Kidney capillary endothelial cell (primary cell): Measurements from ENCODE around the gene COL6A3.
A peak's percentile ranks its signal among the peaks of the same experiment; 100 is the strongest.

Experiments
- DNase-seq: peaks from one replicate; pipeline ENCODE4 v3.0.0-alpha.2; 2018; ENCODE audit warnings: low spot score

Gene COL6A3

DNA sequence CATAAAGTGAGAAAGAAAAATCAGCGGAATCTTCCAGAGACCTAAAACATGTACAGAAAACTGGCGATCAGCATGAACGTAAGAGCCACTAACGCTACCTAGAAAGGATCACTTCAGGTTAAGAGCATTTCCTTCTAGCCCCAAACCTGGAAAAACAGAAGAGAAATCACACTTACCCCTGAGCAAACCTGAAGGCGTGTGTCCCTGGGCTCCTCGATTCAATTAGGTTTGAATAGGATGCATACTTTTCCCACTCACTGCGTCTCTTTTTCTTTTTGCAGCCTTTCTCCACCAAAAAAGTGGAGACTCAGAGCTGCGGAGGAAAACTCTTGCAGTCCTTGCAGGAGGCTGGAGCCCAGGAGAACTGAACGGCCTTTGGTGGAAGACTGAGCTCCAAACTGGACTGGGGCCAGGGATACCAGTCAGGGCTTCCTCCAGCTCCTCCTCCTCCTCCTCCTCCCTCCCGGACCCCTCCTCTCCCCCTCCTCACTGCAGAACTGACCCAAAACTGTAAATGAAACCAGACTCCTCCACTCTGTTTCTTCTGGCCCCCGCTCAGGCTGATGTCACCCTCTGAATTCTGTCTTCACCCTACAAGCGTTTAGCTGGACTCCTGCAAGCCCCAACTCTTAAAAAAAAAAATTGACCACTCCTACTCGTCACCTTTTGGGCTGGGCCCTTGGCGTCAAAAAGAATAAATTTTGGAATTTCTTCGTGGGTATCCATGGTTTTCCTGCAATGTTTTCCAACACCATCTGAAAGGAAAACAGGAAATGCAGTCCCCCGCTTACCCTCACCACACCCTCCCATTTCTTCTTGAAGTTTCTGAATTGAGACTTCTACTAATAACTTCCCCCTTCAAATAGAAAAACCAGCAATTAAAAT is at the start of gene COL6A3:
Gene COL6A3 (minus strand): TSS at position 388 of the 885 bp plus-strand sequence. CDS start 17,347 bp downstream, outside the sequence.
- DNase-seq, result no peak

DNA sequence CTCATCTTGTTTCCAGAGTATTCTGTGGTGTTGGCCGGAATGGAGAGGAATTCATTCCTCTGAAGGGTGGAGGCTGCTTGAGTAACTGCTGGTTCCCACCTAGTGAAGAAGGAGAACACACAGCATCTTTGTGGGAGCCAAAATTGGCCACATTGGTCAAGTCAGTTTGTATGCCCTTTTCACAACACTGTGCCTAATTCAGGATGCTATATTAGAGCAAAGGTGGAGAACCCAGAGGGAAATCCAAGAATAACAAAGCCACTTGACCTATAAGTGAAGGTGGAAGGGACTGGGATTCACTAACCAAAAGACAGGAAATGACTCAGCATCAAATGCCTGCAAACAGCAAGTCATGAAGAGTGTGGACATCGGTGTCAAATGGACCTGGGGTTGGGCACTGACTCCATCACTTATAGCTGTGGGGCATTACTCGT is 45.8 kb upstream of the COL6A3 start:
- peak; percentile 36 for DNase-seq

DNA sequence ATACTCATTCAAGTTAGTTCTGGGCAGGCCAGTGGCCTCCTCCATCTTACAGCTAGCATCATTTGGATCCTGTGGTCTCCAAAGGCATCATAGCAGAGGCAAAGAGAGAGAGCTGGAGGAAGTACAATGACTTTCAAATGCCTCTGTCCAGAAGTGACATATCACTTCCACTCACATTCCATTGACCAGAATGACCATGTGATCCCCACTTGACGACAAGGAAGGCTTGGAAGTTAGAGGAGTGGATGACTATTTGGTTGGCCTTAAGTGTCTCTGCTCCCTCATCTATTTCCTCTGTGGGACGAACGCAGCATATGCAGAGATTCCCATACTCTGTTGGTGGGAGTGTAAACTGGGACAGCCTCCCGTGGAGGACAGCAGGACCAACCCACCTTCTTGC is 45.3 kb upstream of the COL6A3 start:
- no peak for DNase-seq

DNA sequence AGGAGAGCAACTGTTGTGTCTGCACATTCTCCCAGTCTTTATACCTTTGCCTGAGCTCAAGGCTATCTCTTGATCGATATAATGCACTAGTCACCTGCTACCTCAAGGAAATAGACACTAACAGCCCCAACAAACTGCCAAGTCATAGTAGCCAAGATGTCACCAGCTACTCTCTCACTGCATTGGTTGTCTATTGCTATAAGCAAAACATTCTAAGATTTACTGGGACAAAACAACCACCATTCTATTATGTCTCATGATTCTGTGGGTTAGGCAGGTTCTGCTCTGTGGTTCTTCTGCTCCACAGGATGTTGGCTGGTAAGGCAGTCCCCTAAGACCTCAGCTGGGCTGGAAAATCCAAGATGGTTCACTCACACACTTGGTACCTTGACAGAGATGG is 44.6 kb upstream of the COL6A3 start:
- no peak for DNase-seq

GRCh38 chr2:237457388-237457941 is 43.5 kb upstream of the COL6A3 start:
- DNase-seq, result no peak

DNA sequence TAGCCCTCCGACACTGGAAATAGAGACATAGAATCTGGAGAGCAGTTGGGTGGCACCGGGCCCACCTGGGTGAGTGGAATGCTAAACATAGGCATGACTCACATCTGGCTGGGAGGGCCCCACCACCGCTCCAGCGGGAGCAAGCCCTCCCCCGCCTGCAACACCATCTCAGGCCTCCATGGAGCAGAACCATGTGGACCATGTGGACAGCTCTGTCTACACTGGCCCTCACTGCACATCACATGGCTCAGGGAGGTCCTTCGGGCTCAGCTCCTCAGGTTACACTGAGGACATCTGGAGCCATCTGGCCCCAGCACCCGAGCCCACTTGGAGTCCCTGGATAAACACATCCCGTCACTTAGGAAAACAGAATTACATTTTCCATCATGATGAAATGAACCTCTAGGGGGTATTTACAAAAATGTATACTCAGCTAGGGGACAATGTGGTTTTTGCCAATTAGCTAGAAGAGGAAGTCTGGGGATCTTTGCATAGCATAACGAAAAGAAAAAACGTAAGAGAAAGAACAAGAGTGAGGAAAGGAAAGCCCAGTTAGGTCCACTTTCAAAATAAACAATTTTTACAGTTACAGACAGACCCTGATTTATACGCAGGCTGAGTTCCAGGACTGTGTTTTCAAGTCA is 42.4 kb upstream of the COL6A3 start:
- no peak for DNase-seq

GRCh38 chr2:237455764-237456163 is 41.8 kb upstream of the COL6A3 start:
- DNase-seq, result no peak

DNA sequence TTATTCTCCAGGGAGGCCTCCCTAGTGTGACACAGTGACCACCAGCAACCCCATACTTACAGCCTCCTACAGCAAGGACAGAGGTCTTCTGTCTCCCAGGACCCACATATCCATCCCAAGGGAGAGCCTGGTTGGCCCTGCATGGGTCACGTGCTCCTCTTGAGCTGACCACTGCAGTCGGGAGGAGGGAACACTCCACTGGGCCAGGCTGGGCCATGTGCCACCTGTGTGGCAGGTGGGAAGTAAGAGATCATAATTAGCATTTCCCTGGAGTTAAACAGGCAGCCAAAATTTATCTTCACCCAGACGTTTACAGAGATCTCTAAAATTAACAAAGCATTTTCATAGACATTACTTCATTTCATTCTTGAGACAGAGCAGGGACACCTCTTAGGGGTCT is 39.7 kb upstream of the COL6A3 start:
- no peak for DNase-seq

DNA sequence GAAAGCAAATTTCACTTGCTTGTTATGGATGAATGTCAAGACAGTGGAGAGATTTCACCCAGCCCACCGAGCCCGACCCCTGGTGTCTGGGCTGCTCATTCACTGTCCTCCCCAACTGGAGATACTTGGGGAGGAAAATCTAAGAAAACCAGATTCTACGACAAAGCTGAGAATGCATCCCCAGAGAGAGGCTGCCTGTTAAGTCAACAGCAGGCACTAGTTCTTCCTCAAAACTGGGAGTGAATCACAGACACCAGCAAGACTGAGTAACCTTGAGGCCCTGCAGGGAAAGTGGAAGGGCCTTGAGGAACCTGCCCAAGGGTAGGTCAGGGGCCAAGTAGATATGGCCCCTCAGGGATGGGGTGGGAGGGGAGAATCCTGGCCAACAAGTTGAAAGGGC is 38.9 kb upstream of the COL6A3 start:
- DNase-seq, result no peak

DNA sequence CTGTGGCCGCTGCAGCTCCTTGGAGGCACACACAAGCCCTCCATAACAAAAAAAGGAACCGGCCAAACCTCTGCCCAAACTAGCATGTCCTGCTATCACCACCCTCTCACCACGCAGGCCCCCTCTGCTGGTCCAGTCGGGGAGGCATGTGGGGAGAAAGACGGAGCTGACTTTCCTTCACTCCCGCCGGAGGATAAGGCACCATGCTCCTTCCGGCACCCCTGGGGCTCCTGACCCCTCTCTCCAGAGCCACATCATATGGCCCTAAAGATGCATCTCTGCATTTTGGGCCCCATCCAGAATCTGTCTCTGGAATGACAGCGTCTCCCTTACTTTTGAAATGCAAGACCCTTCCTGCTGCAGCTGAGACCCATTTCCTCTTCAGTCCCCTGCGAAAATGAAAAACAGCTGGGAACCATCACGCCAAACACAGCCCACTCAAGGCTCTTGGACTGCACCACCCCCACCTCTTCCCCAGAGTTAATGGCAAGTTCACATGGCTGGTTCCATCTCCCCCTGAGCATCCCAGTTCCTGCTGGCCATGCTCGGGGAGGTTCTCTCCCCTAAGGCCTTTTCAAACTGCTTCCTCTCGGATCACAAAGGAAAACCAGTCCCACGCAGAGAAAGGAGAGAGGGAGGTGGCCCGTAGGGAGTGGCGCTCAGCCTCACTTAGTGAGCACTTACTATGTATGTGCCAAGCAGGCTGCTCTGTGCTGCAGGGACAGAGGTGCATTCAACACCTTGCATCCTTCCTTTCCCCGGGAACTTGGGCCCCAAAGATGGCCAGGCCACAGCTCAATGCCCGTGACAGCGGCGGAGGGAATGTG is 37.9 kb upstream of the COL6A3 start:
- no peak for DNase-seq

GRCh38 chr2:237450583-237450982 is 36.6 kb upstream of the COL6A3 start:
- DNase-seq, result no peak

DNA sequence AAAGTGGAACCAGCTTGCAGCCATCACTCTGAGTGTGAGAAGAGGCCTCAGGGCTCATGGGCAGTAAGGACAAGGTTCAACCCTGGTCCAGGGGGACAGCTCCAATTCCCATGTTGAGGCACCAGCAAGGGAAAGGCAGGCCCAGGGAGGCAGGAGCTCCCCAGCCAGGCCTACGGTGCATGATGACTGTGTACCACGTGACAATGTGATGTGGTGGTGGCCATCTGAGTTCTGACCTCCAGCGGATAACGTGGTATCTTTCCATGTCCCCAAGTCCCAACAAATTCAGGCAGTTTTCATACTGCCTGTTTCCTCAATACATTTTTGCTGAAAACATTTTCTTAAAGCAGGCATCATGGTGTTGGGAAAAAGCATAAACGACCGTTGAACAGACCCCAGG is 36.1 kb upstream of the COL6A3 start:
- DNase-seq, result no peak

DNA sequence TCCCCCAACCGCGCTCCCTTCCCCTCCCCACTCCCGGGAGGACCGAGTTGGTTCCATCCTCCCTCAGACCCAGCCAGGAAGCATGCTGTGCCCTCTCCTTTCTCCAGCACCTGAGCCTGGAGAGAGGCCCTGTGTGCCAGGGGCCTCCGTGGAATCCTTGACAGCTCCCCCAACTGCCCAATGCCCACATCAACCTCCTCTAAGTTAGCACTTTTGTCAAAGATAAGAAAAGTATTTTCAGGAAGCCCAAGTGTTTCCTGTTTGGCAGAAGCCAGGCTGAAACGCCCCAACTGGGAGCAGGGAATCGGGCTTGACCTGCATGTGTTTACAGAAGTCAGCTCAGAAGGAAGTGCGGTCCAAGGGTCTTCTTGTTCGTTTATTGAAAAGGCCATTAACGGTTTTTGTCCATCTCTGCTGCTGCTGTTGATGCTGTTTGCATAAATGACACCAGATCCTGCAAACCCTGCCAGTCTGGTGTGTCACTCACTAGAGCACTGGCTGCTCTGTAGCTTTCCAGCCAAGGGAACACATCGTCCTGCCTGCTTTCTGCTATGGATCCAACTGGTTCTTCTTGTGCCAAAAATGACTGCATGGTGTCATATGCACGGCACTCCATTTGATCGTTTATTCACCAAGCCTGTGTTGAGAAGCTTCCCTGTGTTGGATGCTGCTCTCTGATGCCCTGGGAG is 35.4 kb upstream of the COL6A3 start:
- peak; percentile 33 for DNase-seq

DNA sequence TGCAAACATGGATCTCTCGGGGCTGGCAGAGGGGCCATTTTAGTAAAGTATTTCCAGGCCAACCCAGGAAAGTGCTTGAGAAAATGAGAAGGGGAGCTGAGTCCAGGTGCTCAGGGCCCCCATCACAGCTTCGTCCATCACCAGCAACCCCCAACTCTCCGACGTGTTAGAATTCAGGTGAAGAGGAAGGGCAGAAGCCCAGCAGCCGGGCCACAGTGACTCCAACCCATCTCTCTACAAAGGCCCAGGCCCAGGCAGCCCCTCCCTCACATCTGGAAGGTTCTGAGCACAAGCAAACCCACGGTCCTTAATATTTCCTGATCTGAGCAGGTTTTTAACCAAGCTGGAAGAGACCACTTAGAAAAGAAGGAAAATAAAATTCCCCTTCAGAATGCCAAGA is 34.7 kb upstream of the COL6A3 start:
- no peak for DNase-seq

- DNase-seq, result no peak
Observed at GRCh38 chr2:237448171-237448570, 34.2 kb upstream of the COL6A3 start.

- no peak for DNase-seq
Observed at GRCh38 chr2:237447496-237447895, 33.5 kb upstream of the COL6A3 start.

DNA sequence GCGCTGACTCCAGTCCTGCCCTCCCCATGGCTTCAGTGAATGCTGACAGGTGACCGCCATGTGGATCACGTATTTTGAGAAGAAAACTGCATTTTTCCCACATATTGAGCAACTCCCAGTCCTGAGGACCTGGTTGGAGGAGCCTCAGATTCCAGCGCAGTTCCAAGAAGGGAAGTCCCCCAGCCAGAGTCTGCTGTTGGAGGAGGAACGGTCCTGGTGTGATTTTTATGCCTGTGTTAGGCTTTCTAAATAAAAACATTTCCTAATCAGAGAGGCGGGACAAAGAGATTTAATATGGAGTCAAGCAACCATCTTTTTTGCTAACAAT is 32.3 kb upstream of the COL6A3 start:
- no peak for DNase-seq

DNA sequence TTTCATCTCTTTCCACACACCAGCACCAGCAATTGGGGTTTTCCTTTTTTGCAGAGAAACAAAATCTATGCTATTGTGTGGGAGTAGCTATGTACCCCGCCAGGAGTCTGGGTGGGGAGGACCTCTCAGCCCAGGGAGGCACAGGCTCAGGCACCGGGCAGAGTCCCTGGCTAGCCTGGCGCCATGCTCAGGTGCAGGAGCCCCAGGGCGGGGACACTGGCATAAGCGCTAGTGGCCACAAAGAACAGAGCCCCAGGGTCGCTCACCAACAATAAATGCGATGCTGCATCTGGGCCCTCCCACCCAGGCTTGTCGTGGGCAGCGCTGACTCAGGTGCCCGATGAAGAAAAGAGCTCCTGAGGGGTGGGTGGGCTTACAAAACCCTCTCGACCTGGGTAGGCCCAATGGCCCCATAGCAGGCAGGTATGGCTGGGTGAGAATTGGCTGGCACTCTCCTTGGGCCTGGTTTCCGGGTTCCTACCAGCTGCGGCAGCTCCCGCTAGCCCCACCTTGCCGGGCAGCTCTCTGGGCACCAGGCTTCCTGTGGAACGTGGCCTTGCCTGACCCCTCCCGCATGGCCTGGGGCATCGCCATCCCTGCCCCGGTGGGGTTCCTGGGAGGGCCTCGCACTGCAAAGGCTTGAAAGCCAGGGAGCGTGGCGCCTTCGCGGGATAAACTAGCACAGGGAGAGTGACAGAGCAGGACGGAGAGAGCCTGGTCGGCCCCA is 31.8 kb upstream of the COL6A3 start:
- DNase-seq, result no peak

DNA sequence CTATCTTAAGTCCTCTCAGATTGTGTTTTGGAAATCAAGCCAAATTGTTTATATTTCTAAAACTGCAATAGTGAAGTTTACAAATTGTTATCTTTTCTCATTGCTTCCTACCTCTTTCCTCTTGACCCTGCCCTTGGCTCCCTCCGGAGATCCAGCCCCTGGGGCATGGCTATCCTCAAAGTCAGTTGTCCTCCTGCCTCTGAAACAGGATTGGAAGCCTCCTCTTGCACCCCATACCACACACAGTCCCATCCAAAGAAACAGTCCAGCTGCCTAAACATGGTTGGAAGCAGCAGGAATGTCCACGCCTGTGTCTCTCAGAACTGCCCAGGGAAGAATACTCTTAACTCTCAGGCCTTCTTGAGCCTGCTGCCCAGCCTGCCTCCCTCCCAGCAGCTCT is 30.1 kb upstream of the COL6A3 start:
- DNase-seq, result no peak

- no peak for DNase-seq
Observed at GRCh38 chr2:237441605-237442274, 27.8 kb upstream of the COL6A3 start.
